Dedifferentiated amniotic fluid mesenchymal stem cell (primary cell): ENCODE measurements around the gene UNCX.
"Not testable (repeated sequence)": the region's sequence is repeated elsewhere in the genome, so short reads cannot be mapped to it uniquely, and the experiment has no call there.

ENCODE experiments used
- DNase-seq: peaks from one replicate; pipeline ENCODE4 v3.0.0-alpha.2; 2016; ENCODE audit errors: extremely low spot score

The UNCX gene

GRCh38 chr7:1278543-1278942 is 45.9 kb downstream of the UNCX start:
- no peak for DNase-seq

GRCh38 chr7:1279041-1279440 is 46.4 kb downstream of the UNCX start:
- DNase-seq = no peak

- not testable (repeated sequence) for DNase-seq
Observed at GRCh38 chr7:1279895-1280294, 47.2 kb downstream of the UNCX start.

- DNase-seq = no peak
Observed at GRCh38 chr7:1281068-1281467, 48.4 kb downstream of the UNCX start.

GRCh38 chr7:1282679-1283078 is 50.0 kb downstream of the UNCX start:
- DNase-seq = no peak

DNA sequence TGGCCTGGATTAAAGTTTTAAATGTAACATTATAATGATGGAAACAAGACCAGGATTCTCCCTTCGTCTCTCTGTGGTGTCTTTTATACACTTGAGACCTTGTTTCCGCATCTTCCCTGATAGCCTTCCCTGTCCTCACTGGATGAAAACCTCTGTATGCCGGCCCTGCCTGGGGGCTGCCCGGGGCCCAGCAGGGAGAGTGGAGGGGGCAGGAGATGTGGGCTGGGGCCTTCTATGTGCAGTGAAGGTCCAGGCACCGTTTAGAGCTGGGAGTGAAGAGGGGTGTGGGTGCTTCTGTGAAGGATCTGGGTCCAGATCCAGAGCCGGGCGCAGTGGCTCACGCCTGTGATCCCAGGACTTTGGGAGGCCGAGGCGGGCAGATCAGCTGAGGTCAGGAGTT is 50.7 kb downstream of the UNCX start:
- DNase-seq = no peak

DNA sequence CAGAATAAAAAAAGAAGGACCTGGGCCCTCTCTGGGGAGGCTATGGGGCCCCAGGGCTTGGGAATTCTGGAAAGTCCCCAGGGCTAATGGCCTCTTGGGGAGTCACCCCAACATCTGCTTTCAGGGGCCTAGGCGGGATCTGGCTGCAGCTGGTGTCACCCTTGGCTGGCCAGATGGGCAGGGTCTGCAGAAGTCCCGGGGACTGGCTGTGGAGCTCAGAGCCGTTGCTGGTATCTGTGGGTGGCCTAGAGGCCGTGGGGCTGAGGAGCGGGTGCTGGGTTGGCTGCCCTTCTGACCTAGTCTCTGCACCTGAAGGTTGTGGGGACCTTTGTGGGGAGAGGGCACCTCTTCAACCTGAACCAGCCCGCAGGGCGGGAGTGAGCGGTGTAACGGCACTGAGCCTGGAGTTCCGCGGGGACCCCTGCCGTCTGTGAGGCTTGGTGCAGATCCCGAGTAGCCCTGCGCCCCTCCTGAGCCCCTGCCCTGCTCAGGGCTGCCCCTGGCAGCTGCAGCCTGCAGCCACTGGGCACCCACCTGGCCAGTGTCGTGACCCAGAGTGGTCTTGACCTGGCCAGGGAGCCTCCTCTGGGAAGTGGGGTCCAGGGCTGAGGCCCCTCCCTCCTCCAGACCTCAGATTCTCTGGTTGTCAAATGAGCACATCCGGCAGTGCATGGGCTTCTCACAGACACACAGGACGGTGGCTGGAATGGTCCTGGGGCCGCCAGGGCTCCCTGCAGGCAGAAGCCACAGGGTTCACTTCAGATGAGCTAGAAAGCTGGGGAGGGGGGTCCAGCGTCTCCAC is 51.5 kb downstream of the UNCX start:
- no peak for DNase-seq

DNA sequence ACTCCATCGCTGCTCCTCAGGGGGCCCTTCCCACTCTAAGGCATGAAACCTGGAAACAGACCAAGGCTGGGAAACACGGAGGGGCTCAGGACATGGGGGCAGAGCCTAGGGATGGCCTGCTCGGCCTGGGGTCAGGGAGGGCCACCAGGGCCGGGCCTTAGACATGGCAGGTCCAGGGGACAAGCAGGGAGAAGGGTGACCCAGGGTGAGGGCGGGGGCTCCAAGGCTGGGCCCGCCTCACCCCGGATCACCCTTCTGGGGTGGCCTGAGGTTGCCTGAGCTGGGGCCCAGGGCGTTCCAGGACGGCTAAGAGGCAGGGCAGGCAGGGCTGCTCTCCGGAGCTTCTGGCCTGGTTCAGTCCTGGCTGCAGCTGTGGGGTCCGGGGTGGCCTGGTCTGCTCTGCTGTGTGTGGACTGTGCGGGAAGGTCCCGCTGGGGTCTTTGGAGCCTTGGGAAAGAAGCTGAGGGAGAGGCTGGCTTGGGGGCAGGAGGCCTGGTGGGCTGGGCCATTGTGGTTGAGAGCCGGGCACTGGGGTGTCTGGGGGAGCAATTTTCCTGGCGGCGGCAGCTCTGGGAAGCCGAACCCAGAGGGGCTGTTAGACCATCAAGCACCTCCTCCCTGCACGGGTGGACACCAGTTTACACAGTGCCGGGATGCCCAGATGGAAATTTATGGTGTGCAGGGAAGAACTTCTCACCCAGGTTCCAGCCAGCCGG is 52.2 kb downstream of the UNCX start:
- DNase-seq = no peak

DNA sequence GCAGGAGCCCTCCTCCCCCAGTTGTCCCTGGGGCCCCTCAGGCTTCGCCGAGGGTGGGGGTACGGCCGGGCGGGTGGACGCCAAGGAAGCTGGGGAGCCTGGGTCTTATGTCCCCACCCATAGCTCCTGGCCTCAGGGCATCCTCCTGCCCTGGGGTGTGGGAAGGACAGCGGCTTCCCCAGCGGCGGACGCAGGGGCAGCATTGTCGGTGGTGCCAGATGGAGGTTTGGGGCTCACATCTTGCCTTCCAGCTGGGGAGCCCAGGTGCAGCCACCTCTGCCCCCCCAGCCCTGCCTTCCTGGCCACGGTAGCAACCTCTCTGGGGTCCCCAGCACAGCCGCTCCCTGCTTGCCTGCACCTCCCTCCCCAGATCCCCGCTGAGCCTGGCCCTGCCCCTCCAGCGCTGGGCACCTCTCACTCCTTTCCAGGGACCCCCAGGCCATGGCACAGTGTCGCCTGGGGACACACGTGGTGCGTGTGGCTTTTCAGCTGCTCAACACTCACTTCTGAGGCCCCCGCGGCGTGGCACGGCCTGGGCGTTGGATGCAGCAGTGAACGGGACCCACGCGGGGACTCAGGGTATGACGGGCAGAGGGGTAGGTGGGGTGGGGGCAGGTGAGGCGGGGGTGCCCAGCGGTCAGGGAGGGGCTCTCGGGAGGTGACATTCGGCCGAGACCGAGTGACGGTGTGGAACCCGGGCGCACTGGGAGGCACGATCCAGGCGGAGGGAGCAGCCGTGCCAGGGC is 53.1 kb downstream of the UNCX start:
- no peak for DNase-seq
